AG04450 (cell line): Measurements from ENCODE around the gene CHCHD1. TPM values are rescaled to one million over a fixed set of nuclear protein-coding genes. Genes with fewer than 3 reads are reported as not detected.

Source experiments
- CTCF ChIA-PET: fragments of 300-600, 350-600 bp; formaldehyde crosslinking; extraction: SDS; loops from one replicate; lab custom pipeline; 2022; ENCODE audit warnings: antibody characterized with exemption, inconsistent platforms; lab: Charles Lee
- POLR2A ChIA-PET: fragments of 350-600 bp; formaldehyde crosslinking; extraction: SDS; loops from one replicate; lab custom pipeline; 2021; ENCODE audit warnings: antibody characterized with exemption, inconsistent platforms; lab: Yijun Ruan, JAX
- DNase-seq: peaks from one replicate; pipeline ENCODE4 v3.0.0-alpha.2; 2011; ENCODE audit warnings: low read depth, low spot score
- H3K27ac ChIP-seq: one replicate; pipeline ENCODE4 v1.5.1; 2012; ENCODE audit warnings: low read depth, low read length, control low read depth
- H3K27me3 ChIP-seq: one replicate; pipeline ENCODE4 v1.6.0; 2012; ENCODE audit warnings: low read length; ENCODE audit not compliant: control insufficient read depth, insufficient read depth
- H3K4me3 ChIP-seq: 2 replicates; pipeline ENCODE4 v1.5.1; 2011; ENCODE audit warnings: mild to moderate bottlenecking, low read depth, low read length, control low read depth
- H3K9me3 ChIP-seq: 2 replicates; pipeline ENCODE4 v1.5.1; 2012; ENCODE audit warnings: low read length; ENCODE audit not compliant: control insufficient read depth, insufficient read depth
- CTCF ChIP-seq: IDR thresholded peaks from 2 replicates; pipeline ENCODE4 v1.5.1; 2011; ENCODE audit warnings: low read depth, low read length, control low read depth, inconsistent platforms
- polyA plus RNA-seq: library from polyadenylated mRNA; depleted of rRNA; stranded (reverse); fragments of >200 nt; gene quantifications from 2 replicates; pipeline ENCODE4 v1.2.3, GENCODE V29; 2011

Gene CHCHD1
- polyA plus RNA-seq, 1 experiment, result 45.4 TPM

GRCh38 chr10:73744664-73744975 lies 37.2 kb upstream of the CHCHD1 start:
- no peak for DNase-seq

GRCh38 chr10:73746721-73747120 lies 35.1 kb upstream of the CHCHD1 start:
- CTCF ChIA-PET, result no interaction called here
- no peak for TF ChIP-seq CTCF
- POLR2A ChIA-PET, result interaction anchor here (0.5 kb wide), 1 partner anchor 77 kb away, joined by 4 read pairs; no protein-coding TSS in a partner anchor
- no peaks in the 10 kb centered on the region for H3K9me3 ChIP-seq
- no peak overlapping the region for H3K27ac ChIP-seq
- no peaks in the 10 kb centered on the region for H3K27me3 ChIP-seq
- no peak for DNase-seq
- no peak overlapping the region for H3K4me3 ChIP-seq

More at GRCh38 chr10:73744664-73744975, 37.2 kb upstream of the CHCHD1 start:
- CTCF ChIA-PET, result interaction anchor here (0.7 kb wide), 1 partner anchor 29 kb away, joined by 4 read pairs; no protein-coding TSS in a partner anchor
- Histone ChIP-seq H3K4me3 (peak overlapping the region; percentile 96), H3K27ac (peak overlapping the region; percentile 96), H3K27me3 (no peaks in the 10 kb centered on the region), H3K9me3 (no peaks in the 10 kb centered on the region)
- no peak for TF ChIP-seq CTCF
- POLR2A ChIA-PET, result interaction anchor here (0.6 to 2.7 kb wide), 4 partner anchors 14 to 332 kb away, joined by 4 to 27 read pairs (median 12); a partner anchor contains a TSS

GRCh38 chr10:73750819-73751218 lies 31.0 kb upstream of the CHCHD1 start:
- ChIA-PET CTCF (no interaction called here), POLR2A (no interaction called here)
- TF ChIP-seq CTCF, result no peak
- Histone ChIP-seq H3K27ac (no peak overlapping the region), H3K9me3 (no peaks in the 10 kb centered on the region), H3K27me3 (no peaks in the 10 kb centered on the region), H3K4me3 (no peak overlapping the region)
- DNase-seq, result no peak

- no peak overlapping the region for H3K27ac ChIP-seq
- TF ChIP-seq CTCF, result no peak
- no peaks in the 10 kb centered on the region for H3K9me3 ChIP-seq
- CTCF ChIA-PET, result no interaction called here
- H3K27me3 ChIP-seq, result no peaks in the 10 kb centered on the region
- POLR2A ChIA-PET, result no interaction called here
- no peak for DNase-seq
- no peak overlapping the region for H3K4me3 ChIP-seq
Measured at GRCh38 chr10:73756183-73756582, 25.7 kb upstream of the CHCHD1 start.

- Histone ChIP-seq H3K27me3 (no peaks in the 10 kb centered on the region), H3K4me3 (no peak overlapping the region), H3K9me3 (no peaks in the 10 kb centered on the region), H3K27ac (no peak overlapping the region)
- DNase-seq, result no peak
- TF ChIP-seq CTCF, result no peak
- ChIA-PET CTCF (no interaction called here), POLR2A (no interaction called here)
Measured at GRCh38 chr10:73758704-73759511, 22.9 kb upstream of the CHCHD1 start.
